HEK293 (cell line): Measurements from ENCODE around the gene CCL4.

Source experiments
- CTCF ChIA-PET: fragments of 350-600 bp; formaldehyde crosslinking; extraction: SDS; loops from one replicate; lab custom pipeline; 2021; ENCODE audit warnings: antibody characterized with exemption; lab: Yijun Ruan, JAX
- POLR2A ChIA-PET: fragments of 300-600 bp; formaldehyde crosslinking; extraction: SDS; loops from one replicate; lab custom pipeline; 2020; ENCODE audit warnings: antibody characterized with exemption, inconsistent platforms; lab: Yijun Ruan, JAX
- H3K27ac ChIP-seq: fragments of 200-500 bp; sonication (Bioruptor generic); 2 replicates; pipeline ENCODE4 v1.5.1; 2014; ENCODE audit warnings: low read depth, low read length, control low read depth, inconsistent platforms; ENCODE audit errors: extremely low read depth
- H3K36me3 ChIP-seq, 2 experiments: fragments of 200-500 bp in 1 of 2; sonication (Bioruptor generic) in 1 of 2; 1 replicate in 1 of 2; 2 replicates in 1 of 2; pipeline ENCODE4 v1.5.1; 2014 to 2017; ENCODE audit warnings: inconsistent platforms in 2 of 2, low read length in 2 of 2; ENCODE audit not compliant: control insufficient read depth in 2 of 2, insufficient read depth in 1 of 2
- H3K4me1 ChIP-seq: fragments of 200-500 bp; sonication (Bioruptor generic); 2 replicates; pipeline ENCODE4 v1.5.1; 2014; ENCODE audit warnings: mild to moderate bottlenecking, low read length, inconsistent platforms; ENCODE audit not compliant: control insufficient read depth, insufficient read depth
- H3K4me3 ChIP-seq: 2 replicates; pipeline ENCODE4 v1.5.1; 2011; ENCODE audit warnings: low read depth, mild to moderate bottlenecking, control low read depth, low read length, moderate library complexity
- H3K9me3 ChIP-seq: fragments of 200-500 bp; sonication (Bioruptor generic); 2 replicates; pipeline ENCODE4 v1.5.1; 2014; ENCODE audit warnings: low read depth, low read length, inconsistent platforms; ENCODE audit not compliant: control insufficient read depth, insufficient read depth
- KLF16 ChIP-seq: fragments of 450-650 bp; formaldehyde crosslinking; IDR thresholded peaks from 2 replicates; pipeline ENCODE4 v1.5.1; 2017; ENCODE audit warnings: missing biosample characterization, missing genetic modification characterization
- KLF9 ChIP-seq: fragments of 450-650 bp; formaldehyde crosslinking; IDR thresholded peaks from 2 replicates; pipeline ENCODE4 v1.5.1; 2016; ENCODE audit warnings: missing biosample characterization, missing genetic modification characterization, low read depth
- SCRT1 ChIP-seq: fragments of 450-650 bp; formaldehyde crosslinking; IDR thresholded peaks from 2 replicates; pipeline ENCODE4 v1.5.1; 2016; ENCODE audit warnings: missing biosample characterization, missing genetic modification characterization, borderline replicate concordance
- SCRT2 ChIP-seq: fragments of 450-650 bp; formaldehyde crosslinking; IDR thresholded peaks from 2 replicates; pipeline ENCODE4 v1.5.1; 2016; ENCODE audit warnings: missing biosample characterization, missing genetic modification characterization
- YY1 ChIP-seq: fragments of 450-650 bp; formaldehyde crosslinking; IDR thresholded peaks from 2 replicates; pipeline ENCODE4 v1.5.1; 2018; ENCODE audit warnings: missing biosample characterization, missing genetic modification characterization
- ZBTB48 ChIP-seq: fragments of 450-650 bp; formaldehyde crosslinking; IDR thresholded peaks from 2 replicates; pipeline ENCODE4 v1.5.1; 2016; ENCODE audit warnings: missing biosample characterization, missing genetic modification characterization
- ZBTB7A ChIP-seq: fragments of 450-650 bp; formaldehyde crosslinking; IDR thresholded peaks from 2 replicates; pipeline ENCODE4 v1.5.1; 2016; ENCODE audit warnings: low read depth, missing biosample characterization, missing genetic modification characterization
- ZNF24 ChIP-seq: fragments of 450-650 bp; formaldehyde crosslinking; IDR thresholded peaks from 2 replicates; pipeline ENCODE4 v1.5.1; 2016; ENCODE audit warnings: missing biosample characterization, missing genetic modification characterization
- ZNF302 ChIP-seq: fragments of 450-650 bp; formaldehyde crosslinking; IDR thresholded peaks from 2 replicates; pipeline ENCODE4 v1.5.1; 2016; ENCODE audit warnings: missing biosample characterization, missing genetic modification characterization, low read depth
- ZNF366 ChIP-seq: fragments of 450-650 bp; formaldehyde crosslinking; conservative IDR thresholded peaks from 2 replicates; pipeline ENCODE4 v1.5.1; 2016; ENCODE audit warnings: missing biosample characterization, missing genetic modification characterization
- ZNF433 ChIP-seq: fragments of 450-650 bp; formaldehyde crosslinking; IDR thresholded peaks from 2 replicates; pipeline ENCODE4 v1.5.1; 2016; ENCODE audit warnings: missing biosample characterization, missing genetic modification characterization, low read depth
- ZNF473 ChIP-seq: fragments of 450-650 bp; formaldehyde crosslinking; IDR thresholded peaks from 2 replicates; pipeline ENCODE4 v1.5.1; 2017; ENCODE audit warnings: missing biosample characterization, missing genetic modification characterization
- ZNF513 ChIP-seq: fragments of 450-650 bp; IDR thresholded peaks from 2 replicates; pipeline ENCODE4 v1.5.1; 2018; ENCODE audit warnings: missing biosample characterization, missing genetic modification characterization
- ZNF624 ChIP-seq: fragments of 450-650 bp; formaldehyde crosslinking; IDR thresholded peaks from 2 replicates; pipeline ENCODE4 v1.5.1; 2017; ENCODE audit warnings: missing biosample characterization, missing genetic modification characterization
- ZNF645 ChIP-seq: fragments of 450-650 bp; formaldehyde crosslinking; IDR thresholded peaks from 2 replicates; pipeline ENCODE4; 2016; ENCODE audit warnings: missing biosample characterization, missing genetic modification characterization
- ZNF747 ChIP-seq: fragments of 450-650 bp; formaldehyde crosslinking; IDR thresholded peaks from 2 replicates; pipeline ENCODE4 v1.5.1; 2016; ENCODE audit warnings: missing biosample characterization, missing genetic modification characterization
- ZNF785 ChIP-seq: fragments of 450-650 bp; formaldehyde crosslinking; IDR thresholded peaks from 2 replicates; pipeline ENCODE4 v1.5.1; 2016; ENCODE audit warnings: missing biosample characterization, missing genetic modification characterization
- ZNF830 ChIP-seq: fragments of 450-650 bp; IDR thresholded peaks from 2 replicates; pipeline ENCODE4 v1.5.0; 2018; ENCODE audit warnings: missing biosample characterization, missing genetic modification characterization, low read depth, mild to moderate bottlenecking, moderate library complexity
- ZSCAN4 ChIP-seq: fragments of 450-650 bp; formaldehyde crosslinking; IDR thresholded peaks from 2 replicates; pipeline ENCODE4 v1.5.1; 2017; ENCODE audit warnings: missing biosample characterization, missing genetic modification characterization

CCL4 gene

GRCh38 chr17:36151891-36152638, 48.4 kb downstream of the CCL4 start:
- Histone ChIP-seq H3K4me1 (no peaks in the 10 kb centered on the region), H3K27ac (no peak overlapping the region), H3K4me3 (no peak overlapping the region), H3K36me3 (no peaks in the 10 kb centered on the region), H3K9me3 (no peaks in the 10 kb centered on the region)
- TF ChIP-seq ZNF473 (tag by site-specific recombination) (no peak), ZNF513 (tag by site-specific recombination) (no peak), ZNF302 (tag by site-specific recombination) (no peak), SCRT1 (tag by site-specific recombination) (peak; percentile 48; the same call in 1 of the 2 replicates), SCRT2 (tag by site-specific recombination) (peak; percentile 75)
- CTCF ChIA-PET, result interaction anchor here (0.6 to 8.8 kb wide), 10 partner anchors 9 to 331 kb away, joined by 3 to 330 read pairs (median 5); no protein-coding TSS in a partner anchor
- POLR2A ChIA-PET, result no interaction called here

- no peaks in the 10 kb centered on the region for H3K36me3 ChIP-seq
- TF ChIP-seq ZNF513 (tag by site-specific recombination) (no peak), KLF9 (tag by site-specific recombination) (no peak), ZNF366 (tag by site-specific recombination) (no peak), ZNF645 (tag by site-specific recombination) (no peak), YY1 (no peak), ZNF747 (tag by site-specific recombination) (no peak)
- ChIA-PET POLR2A (no interaction called here), CTCF (interaction anchor here (0.6 to 8.8 kb wide), 5 partner anchors 21 to 330 kb away, joined by 3 to 330 read pairs (median 9); no protein-coding TSS in a partner anchor)
- no peaks in the 10 kb centered on the region for H3K9me3 ChIP-seq
- H3K4me1 ChIP-seq, result no peaks in the 10 kb centered on the region
- H3K27ac ChIP-seq, result no peak overlapping the region
- no peak overlapping the region for H3K4me3 ChIP-seq
Observed at GRCh38 chr17:36152639-36153120, 49.1 kb downstream of the CCL4 start.

- CTCF ChIA-PET, result interaction anchor here (0.8 to 1.5 kb wide), 3 partner anchors 29 to 206 kb away, joined by 3 to 4 read pairs (median 3); no protein-coding TSS in a partner anchor
- TF ChIP-seq ZNF785 (tag by site-specific recombination) (no peak), ZNF830 (tag by site-specific recombination) (no peak), ZNF624 (tag by site-specific recombination) (no peak), ZSCAN4 (tag by site-specific recombination) (no peak), KLF16 (tag by site-specific recombination) (no peak), ZBTB7A (tag by site-specific recombination) (no peak), ZBTB48 (tag by site-specific recombination) (no peak), ZNF24 (no peak), ZNF433 (tag by site-specific recombination) (no peak)
- POLR2A ChIA-PET, result no interaction called here
- Histone ChIP-seq H3K27ac (no peak overlapping the region), H3K9me3 (no peaks in the 10 kb centered on the region), H3K36me3 (no peaks in the 10 kb centered on the region), H3K4me1 (no peaks in the 10 kb centered on the region), H3K4me3 (no peak overlapping the region)
Observed at GRCh38 chr17:36153895-36154610, 50.4 kb downstream of the CCL4 start.
